HG02759 (cell line): ENCODE measurements around the gene TK1.

ENCODE experiments used
- ATAC-seq: cut with Tn5 transposase; IDR thresholded peaks from one replicate; pipeline ENCODE4 v1.9.1; 2021; ENCODE audit warnings: mild to moderate bottlenecking, moderate library complexity; ENCODE audit not compliant: unreplicated experiment

The TK1 gene

DNA sequence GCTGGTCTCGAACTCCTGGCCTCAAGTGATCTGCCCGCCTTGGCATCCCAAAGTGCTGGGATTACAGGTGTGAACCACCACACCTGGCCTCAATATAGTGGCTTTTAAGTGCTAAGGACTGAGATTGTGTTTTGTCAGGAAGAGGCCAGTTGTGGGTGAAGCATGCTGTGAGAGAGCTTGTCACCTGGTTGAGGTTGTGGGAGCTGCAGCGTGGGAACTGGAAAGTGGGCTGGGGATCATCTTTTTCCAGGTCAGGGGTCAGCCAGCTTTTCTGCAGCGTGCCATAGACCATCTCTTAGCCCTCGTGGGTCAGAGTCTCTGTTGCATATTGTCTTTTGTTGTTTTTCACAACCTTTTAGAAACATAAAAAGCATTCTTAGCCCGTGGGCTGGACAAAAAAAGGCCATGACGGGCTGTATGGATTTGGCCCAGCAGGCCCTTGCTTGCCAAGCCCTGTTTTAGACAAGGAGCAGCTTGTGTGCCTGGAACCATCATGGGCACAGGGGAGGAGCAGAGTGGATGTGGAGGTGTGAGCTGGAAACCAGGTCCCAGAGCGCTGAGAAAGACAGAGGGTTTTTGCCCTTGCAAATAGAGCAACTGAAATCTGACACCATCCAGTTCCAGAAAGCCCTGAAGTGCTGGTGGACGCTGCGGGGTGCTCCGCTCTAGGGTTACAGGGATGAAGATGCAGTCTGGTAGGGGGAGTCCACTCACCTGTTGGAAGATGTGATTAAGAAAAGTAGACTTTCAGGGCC lies 32.7 kb upstream of the TK1 start:
- no peak for ATAC-seq

DNA sequence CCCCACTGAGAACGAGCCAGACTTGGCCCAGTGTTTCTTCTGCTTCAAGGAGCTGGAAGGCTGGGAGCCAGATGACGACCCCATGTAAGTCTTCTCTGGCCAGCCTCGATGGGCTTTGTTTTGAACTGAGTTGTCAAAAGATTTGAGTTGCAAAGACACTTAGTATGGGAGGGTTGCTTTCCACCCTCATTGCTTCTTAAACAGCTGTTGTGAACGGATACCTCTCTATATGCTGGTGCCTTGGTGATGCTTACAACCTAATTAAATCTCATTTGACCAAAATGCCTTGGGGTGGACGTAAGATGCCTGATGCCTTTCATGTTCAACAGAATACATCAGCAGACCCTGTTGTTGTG lies 27.8 kb upstream of the TK1 start:
- no peak for ATAC-seq

DNA sequence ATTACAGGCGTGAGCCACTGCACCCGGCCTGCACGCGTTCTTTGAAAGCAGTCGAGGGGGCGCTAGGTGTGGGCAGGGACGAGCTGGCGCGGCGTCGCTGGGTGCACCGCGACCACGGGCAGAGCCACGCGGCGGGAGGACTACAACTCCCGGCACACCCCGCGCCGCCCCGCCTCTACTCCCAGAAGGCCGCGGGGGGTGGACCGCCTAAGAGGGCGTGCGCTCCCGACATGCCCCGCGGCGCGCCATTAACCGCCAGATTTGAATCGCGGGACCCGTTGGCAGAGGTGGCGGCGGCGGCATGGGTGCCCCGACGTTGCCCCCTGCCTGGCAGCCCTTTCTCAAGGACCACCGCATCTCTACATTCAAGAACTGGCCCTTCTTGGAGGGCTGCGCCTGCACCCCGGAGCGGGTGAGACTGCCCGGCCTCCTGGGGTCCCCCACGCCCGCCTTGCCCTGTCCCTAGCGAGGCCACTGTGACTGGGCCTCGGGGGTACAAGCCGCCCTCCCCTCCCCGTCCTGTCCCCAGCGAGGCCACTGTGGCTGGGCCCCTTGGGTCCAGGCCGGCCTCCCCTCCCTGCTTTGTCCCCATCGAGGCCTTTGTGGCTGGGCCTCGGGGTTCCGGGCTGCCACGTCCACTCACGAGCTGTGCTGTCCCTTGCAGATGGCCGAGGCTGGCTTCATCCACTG lies 27.3 kb upstream of the TK1 start, which contains the start of gene BIRC5:
Gene BIRC5 (plus strand): TSS at position 238 of the 690 bp plus-strand sequence. CDS start 64 bp downstream, at position 302.
- peak; percentile 95 for ATAC-seq

DNA sequence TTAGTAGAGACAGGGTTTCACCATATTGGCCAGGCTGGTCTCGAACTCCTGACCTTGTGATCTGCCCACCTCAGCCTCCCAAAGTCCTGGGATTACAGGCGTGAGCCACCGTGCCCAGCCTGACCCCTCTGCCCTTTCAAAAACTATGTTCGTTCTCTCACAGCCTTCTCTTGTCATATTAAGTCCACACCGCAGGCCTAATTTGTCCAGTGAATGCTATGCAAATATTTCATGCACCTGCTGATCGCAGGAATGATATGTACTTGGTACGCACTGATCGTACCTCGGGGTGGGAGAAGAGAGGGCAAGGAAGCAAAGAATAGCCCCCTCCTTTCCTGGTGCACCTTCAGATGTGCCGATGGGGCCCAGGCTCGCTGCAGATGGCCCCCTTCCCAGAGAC lies 24.2 kb upstream of the TK1 start:
- ATAC-seq = no peak

DNA sequence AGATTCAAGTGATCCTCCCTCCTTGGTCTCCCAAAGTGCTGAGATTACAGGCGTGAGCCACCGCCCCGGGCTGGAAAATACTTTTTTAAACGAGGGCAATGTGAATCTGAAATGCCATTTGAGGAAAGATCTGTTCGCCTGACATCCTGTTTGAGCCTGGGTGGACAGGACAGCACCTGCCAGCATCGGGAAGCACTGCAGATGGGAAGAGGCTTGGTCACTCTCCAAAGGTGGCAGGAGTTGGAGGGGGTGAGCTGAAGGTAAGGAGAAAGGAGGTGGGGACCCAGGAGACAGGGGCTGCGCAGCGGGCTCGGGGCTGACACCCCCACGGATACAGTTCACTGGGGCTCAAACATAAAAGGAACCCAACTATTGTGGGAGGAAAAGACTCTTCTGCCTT lies 23.3 kb upstream of the TK1 start:
- ATAC-seq = no peak

DNA sequence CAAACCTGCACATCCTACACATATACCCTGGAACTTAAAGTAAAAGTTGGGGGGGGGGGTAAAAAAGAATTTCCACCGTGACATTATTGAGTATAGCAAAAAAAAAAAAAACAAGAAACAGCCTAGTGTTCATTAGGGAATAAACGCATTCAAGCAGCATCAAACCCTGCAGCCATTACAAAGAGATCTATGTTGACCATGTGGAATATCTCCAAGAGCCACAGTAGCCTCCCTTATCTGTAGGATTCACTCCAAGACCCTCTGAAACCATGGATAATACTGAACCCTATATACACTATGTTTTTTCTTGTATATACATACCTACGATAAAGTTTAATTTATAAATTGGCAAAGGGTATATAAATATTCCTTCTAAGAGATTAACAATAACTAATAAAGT lies 21.6 kb upstream of the TK1 start:
- no peak for ATAC-seq

DNA sequence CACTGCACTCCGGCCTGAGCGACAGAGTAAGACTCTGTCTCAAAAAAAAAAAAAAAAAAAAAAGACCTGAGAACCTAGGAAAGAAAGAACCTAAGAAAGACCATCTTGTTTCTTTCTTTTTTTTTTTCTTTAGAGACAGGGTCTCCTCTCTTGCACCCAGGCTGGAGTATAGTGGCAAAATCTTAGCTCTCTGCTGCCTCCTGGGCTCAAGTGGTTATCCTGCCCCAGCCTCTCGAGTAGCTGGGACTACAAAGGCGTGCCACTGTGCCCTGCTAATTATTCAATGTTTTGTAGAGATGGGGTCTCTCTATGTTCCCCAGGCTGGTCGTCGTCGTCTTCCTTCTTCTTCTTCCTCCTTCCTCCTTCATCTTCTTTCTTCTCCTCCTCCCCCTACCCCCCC lies 19.4 kb upstream of the TK1 start:
- ATAC-seq = no peak

DNA sequence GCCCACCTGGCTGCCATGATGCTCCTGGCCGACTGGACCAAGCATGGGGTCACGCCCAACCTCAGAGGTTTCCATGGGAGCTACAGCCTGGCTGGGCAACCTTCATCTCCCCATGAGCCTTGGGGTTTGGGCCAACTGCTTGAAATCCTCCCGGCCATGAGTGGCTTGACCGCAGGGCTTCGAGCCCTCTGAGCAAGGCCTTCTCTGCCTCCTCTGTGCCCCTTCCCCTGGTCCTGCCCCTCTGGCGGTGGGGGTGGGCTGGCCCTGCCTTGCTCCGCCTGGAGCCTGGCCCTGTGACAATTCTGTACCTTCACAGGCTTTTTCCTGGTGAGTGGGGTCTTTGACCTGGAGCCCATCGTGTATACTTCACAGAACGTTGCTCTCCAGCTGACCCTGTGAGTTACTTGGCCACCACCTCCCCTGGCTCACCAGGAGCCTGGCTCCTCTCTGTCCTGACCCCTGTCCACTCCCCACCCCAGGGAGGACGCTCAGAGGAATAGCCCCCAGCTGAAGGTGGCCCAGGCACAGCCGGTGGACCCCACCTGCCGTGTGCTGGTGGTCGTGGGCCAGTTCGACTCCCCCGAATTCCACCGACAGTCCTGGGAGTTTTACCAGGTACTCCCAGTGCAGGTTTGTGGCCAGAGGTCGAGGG lies 18.4 kb upstream of the TK1 start:
- ATAC-seq = no peak

DNA sequence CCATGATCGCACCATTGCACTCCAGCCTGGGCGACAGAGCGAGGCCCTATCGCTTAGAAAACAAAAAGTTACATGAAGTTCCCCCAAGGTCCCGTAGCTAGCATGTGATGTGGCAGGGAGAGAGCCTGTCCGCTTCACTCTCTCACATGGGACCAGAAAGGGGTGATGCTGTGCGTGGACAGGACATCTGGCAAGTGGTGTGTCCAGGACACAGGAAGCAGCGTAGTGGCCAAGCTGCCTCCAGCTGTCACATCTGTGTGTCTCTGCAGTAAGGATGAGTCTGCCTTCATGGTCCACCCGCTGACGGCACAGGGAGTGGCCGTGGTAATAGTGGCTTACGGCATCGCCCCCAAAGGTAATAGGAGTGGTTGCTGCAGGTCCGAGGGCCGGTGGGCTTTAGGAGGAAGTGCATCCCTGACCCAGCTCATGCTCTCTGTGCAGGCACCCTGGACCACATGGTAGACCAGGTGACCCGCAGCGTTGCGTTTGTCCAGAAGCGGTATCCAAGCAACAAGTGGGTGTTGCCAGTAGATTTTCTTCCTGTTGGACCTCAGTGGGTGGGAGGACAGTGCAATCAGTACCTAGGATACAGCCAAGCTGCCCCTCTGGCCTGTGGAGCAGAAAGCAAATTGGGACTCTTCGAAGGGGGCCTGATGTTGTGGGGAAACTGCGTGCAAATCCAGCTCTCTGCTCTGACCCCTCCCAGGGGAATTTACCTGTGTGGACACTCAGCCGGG lies 17.7 kb upstream of the TK1 start:
- ATAC-seq = no peak

DNA sequence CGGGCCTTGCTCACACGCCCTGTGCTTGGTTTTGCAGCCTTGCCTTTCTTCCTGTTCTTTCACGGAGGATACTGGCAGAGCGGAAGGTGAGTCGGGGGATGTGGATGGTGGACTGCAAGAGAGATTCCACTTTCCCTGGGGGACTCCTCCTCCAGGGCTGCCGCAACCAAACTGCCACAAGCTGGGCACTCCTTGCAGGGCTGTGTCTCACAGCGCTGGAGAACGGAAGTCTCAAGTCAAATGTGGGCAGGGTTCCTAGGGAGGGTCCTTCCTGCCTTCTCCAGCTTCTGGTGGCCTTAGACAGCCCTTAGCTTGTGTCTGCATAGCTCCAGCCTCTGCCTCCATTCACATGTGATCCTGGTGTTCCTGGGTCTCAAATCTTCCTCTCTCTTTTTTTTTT lies 15.8 kb upstream of the TK1 start:
- no peak for ATAC-seq

DNA sequence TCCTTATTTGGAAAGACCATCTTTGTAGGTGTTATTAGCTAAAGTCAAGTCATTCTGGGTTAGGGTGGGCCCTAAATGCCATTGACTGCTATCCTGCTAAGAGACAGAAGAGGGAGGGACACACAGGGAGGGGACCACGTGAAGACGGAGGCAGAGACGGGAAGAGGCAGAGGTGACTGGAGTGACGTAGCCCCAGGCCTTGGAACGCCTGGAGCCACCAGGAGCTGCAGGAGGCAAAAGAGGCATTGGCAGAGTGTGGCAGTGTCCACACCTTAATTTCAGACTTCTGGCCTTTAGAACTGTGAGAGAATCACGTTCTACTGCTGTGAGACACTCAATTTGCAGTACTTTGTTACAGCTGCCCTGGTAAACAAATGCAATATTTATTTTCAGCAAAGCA lies 13.6 kb upstream of the TK1 start:
- ATAC-seq = no peak

DNA sequence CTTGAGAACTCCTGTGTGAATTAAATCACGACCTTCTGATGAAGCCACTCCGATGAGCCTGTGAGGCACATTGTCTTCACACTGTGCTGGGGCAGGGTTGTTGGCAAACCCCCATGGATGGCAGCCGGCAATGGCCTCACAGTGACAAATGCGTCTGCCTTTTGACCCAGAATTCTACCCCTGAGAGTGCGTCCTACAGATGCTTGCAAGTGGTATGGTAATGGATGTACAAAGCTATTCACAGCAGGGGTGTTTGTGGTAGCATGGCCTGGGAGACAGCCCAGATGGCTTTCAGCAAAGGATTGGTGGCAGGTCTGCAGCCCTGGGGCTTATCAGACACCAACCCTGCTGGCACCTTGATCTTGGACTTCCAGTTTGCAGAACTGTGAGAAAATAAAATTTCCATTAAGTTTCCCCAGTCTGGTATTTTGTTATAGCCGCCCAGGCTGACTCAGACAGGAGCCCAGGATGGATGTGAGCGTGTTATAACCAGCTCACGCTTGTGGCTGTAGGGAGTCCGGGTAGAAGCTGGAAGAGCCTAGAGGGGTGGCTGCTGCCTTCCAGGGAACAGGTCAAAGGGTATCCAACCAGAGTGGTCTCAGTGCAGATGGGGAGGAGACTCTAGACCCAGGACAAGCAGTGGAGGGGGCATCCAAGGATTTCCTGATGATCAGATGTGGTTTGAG lies 10.4 kb upstream of the TK1 start:
- no peak for ATAC-seq

DNA sequence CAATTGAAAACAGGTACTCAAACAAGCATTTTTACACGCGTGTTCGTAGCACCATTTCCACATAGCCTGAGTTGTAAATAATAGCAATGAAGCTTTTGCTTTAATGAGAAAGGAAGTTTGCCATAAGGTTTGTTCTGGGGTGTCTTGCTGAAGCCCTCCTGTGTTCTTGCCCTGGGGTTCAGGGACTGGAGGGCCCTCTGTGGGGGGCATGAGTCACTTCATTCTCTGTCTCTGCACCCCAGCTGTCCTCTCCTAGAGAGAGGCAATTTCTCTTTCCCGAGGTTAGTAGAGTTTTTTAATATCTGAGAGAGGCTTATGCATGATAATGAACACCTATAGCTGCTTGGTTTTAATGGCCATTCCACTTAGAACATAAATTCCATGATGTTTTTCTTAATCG lies 9.9 kb upstream of the TK1 start:
- ATAC-seq = no peak

DNA sequence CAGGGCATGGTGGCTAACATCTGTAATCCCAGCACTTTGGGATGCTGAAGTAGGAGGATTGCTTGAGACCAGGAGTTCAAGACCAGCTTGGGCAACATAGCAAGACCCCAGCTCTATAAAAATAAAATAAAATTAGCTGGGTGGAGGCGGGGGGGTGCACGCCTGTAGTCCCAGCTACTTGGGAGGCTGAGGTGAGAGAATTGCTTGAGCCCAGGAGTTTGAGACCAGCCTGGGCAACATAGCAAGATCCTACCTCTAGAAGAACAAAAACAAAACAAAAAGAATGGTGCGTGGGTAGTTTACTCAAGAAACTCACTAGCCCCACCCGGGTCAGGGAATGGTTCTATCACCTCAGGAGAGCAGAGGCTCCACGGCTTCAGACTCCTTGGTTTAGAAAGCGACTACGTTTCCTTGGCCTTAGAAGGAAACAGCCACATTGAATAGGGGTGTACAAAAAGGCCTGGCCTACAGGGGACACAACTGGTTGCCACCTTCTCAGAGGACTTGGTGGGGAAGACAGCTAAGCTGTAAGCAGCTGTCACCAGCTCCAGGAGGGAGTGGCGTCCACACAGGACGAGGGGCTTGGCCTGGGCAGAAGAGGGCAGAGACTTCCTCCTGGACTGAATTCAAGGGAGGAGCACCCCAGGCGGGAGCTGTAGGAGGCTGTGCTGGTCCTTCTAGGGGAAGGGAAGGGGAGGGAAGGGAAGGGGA lies 716 bp downstream of the TK1 start:
- no peak for ATAC-seq

DNA sequence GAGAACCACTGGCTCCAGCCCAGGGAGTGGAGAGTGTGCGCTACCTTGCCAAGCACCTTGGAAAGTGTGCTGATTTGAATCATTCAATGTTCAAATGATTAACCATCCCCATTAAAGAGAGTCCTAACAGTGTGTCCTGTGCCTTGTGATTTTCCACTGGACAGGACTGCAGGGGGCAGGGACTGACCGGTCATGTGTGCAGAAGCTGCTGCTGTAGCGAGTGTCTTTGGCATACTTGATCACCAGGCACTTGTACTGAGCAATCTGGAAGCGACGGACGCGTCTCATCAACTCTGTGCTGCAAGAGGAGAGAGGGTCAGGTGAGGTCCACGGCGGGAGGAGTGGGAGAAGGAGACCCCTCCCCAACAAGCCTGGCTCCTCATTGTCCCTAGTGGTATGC lies 2.0 kb downstream of the TK1 start:
- ATAC-seq = no peak

DNA sequence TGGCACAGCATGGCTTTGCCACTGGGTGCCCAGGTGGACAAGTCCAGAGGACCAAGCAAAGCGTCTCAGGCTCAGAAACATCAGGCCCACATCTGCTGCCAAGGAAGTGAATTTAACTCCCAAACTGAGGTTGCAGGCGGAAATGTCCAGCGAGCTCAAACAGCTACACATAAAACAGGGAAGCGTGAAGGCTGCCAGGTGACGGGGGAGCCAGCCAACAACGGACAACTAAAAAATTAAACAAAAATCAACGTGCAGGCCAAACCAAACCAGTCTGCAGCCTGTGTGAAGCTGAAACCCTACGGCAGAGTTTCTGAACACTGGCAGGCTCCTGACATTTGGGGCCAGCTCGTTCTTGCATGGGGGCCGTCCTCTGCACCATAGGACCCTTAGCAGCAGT lies 2.5 kb downstream of the TK1 start:
- ATAC-seq = no peak

DNA sequence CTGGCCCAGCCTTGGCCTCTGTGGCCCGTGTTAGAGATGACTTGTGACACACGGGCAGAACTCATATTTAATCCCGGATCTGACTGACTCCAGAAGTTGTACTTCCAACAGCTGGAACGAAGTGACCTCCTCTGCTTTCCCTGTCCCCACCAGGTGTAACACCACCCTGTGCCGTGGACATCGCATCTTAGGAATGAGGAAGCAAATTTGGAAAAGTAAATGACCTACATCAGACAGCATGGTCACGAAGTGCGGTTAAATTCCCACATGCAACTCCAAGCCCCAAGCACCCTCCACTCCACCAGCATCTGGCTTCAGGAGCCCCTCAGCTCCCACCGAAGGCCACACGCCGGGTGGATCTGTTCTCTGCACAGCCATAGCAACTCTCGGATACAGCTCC lies 2.9 kb downstream of the TK1 start:
- ATAC-seq = no peak

DNA sequence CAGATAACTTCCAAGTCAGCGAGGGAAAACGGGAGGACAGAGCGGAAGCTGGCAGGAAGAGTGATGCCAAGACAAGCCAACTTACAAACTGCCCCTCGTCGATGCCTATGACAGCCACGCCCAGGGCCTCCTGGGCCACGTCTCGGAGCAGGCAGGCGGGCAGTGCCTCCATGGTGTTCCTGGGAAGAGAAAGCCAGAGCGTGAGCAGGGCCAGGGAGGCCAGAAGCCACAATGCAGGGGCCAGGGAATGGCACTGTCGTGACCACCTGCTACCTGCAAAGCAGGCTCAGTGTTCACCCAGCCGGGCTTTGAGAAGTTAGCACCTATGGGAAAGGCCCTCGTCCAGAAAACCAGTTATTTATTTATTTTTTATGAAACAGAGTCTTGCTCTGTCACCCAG lies 4.3 kb downstream of the TK1 start:
- no peak for ATAC-seq

DNA sequence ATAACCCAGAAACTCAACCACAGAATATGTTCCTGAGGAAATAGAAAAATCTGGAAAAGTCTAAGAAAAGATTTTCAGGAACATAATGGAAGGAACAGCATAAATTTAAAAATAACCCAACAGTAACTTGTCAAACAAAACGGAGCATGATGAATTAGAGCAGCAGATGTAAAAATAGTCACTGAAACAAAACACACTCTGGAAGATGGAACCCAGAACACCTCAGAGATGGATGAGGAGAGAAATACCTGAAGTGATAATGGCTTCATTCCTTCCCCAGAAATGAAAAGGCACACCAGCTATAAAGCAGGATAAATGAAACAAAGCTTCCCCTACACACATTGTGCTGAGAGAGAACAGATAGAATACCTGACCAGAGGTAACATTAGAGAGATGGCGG lies 6.3 kb downstream of the TK1 start:
- ATAC-seq = no peak

DNA sequence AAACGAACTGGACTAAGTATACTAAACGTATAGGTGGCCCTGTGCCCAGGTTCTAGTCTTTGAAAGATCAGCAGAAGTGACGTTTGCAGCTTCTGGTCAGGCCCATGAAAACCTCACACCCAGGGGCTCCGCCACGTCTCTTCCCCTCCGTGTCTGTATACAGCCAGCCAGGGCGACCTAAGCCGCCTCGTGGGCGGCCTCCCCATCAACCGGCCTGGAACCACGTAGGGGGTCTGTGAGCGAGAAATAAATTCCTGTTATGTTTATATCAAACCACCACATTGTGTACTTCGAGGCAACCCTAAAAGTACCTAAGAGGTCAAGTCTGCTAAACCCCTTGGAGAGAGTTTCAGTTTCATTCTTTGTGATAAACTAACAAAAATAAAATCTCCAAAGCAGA lies 6.8 kb downstream of the TK1 start:
- no peak for ATAC-seq
